HFFc6 (cell line): ENCODE data around the gene DDN. TPM values are rescaled to one million over a fixed set of nuclear protein-coding genes. Genes with fewer than 3 reads are reported as not detected.

ENCODE experiments used
- DNase-seq: peaks from one replicate; pipeline ENCODE4 v3.0.0-alpha.2; 2018
- H3K27ac Mint-ChIP-seq: 2 replicates; pipeline ENCODE4 v1.8.0; 2020; ENCODE audit warnings: mild to moderate bottlenecking, mixed read lengths
- H3K27me3 Mint-ChIP-seq: 2 replicates; pipeline ENCODE4 v1.8.0; 2021; ENCODE audit warnings: mild to moderate bottlenecking, moderate library complexity, mixed read lengths; ENCODE audit not compliant: insufficient read depth
- H3K36me3 Mint-ChIP-seq: 2 replicates; pipeline ENCODE4 v1.8.0; 2021; ENCODE audit warnings: low read depth, mixed read lengths
- H3K4me1 Mint-ChIP-seq: 2 replicates; pipeline ENCODE4 v1.8.0; 2020; ENCODE audit warnings: low read depth, mixed read lengths
- H3K4me3 Mint-ChIP-seq: 2 replicates; pipeline ENCODE4 v1.8.0; 2020; ENCODE audit warnings: mild to moderate bottlenecking, moderate library complexity, mixed read lengths
- H3K9me3 Mint-ChIP-seq: 2 replicates; pipeline ENCODE4 v1.8.0; 2020; ENCODE audit warnings: mild to moderate bottlenecking, mixed read lengths
- CTCF ChIP-seq: fragments of 200-600 bp; sonication (generic); IDR thresholded peaks from 2 replicates; pipeline ENCODE4 v1.5.0; 2021; ENCODE audit warnings: antibody characterized with exemption, mild to moderate bottlenecking
- total RNA-seq, 6 experiments: library from RNA; stranded (reverse); fragmentation: NEBNext Ultra II Directional; extraction: Animal tissue kit (Norgen Biotek cat#: 25700); gene quantifications; 2 replicates in 1 of 6; 3 replicates in 5 of 6; pipeline ENCODE4 v1.2.3, GENCODE V29; 2021

The DDN gene
- total RNA-seq, 6 experiments from 2014 or later, result 0.17 to 0.40 (median 0.23) TPM

GRCh38 chr12:48972952-48973483 lies 26.2 kb downstream of the DDN start:
- Mint-ChIP-seq H3K4me1 (peaks cover 64% of the 10 kb centered on the region), H3K4me3 (peak overlapping the region; percentile 83; the same call in 1 of the 2 replicates), H3K9me3 (no peaks in the 10 kb centered on the region), H3K36me3 (no peaks in the 10 kb centered on the region), H3K27ac (peak overlapping the region; percentile 19; the same call in 1 of the 2 replicates), H3K27me3 (peaks cover 32% of the 10 kb centered on the region)
- DNase-seq, result no peak
- TF ChIP-seq CTCF, result no peak; the same call in 1 of the 2 replicates

GRCh38 chr12:48972213-48972951 lies 26.8 kb downstream of the DDN start:
- H3K4me1 Mint-ChIP-seq, result peaks cover 58% of the 10 kb centered on the region
- H3K27ac Mint-ChIP-seq, result peak overlapping the region; percentile 19; the same call in 1 of the 2 replicates
- peaks cover 27% of the 10 kb centered on the region for H3K27me3 Mint-ChIP-seq
- H3K4me3 Mint-ChIP-seq, result peak overlapping the region; percentile 83
- H3K9me3 Mint-ChIP-seq, result no peaks in the 10 kb centered on the region
- H3K36me3 Mint-ChIP-seq, result no peaks in the 10 kb centered on the region
- DNase-seq, result peak; percentile 83
- TF ChIP-seq CTCF, result peak; percentile 61; the same call in 1 of the 2 replicates

- peaks cover 23% of the 10 kb centered on the region for H3K27me3 Mint-ChIP-seq
- peak overlapping the region; percentile 83 for H3K4me3 Mint-ChIP-seq
- no peak for TF ChIP-seq CTCF
- peak overlapping the region; percentile 17; the same call in 1 of the 2 replicates for H3K27ac Mint-ChIP-seq
- H3K4me1 Mint-ChIP-seq, result peaks cover 50% of the 10 kb centered on the region
- DNase-seq, result no peak
- no peaks in the 10 kb centered on the region for H3K9me3 Mint-ChIP-seq
- H3K36me3 Mint-ChIP-seq, result no peaks in the 10 kb centered on the region
These were observed 28.4 kb downstream of the DDN start for GRCh38 chr12:48970702-48971334.

GRCh38 chr12:48969833-48970701 lies 29.1 kb downstream of the DDN start:
- Mint-ChIP-seq H3K27ac (no peak overlapping the region), H3K4me3 (peak overlapping the region; percentile 83; the same call in 1 of the 2 replicates)
- DNase-seq, result no peak

More at GRCh38 chr12:48969833-48970701, 29.1 kb downstream of the DDN start:
- Mint-ChIP-seq H3K27me3 (peaks cover 27% of the 10 kb centered on the region), H3K4me1 (peaks cover 50% of the 10 kb centered on the region), H3K36me3 (no peaks in the 10 kb centered on the region), H3K9me3 (no peaks in the 10 kb centered on the region)
- TF ChIP-seq CTCF, result peak; percentile 36; the same call in 1 of the 2 replicates
